NCI-H2196 treated with DMSO at 0.1 percent for 48 hours (cell line): ENCODE data around the gene TESK2.
"Not testable (repeated sequence)": the region's sequence is repeated elsewhere in the genome, so short reads cannot be mapped to it uniquely, and the experiment has no call there.

ENCODE experiments used
- DNase-seq: peaks from one replicate; lab custom pipeline; 2025; ENCODE audit not compliant: unreplicated experiment; lab: John Stamatoyannopoulos, UW

The TESK2 gene

GRCh38 chr1:45510036-45510971 is 19.3 kb upstream of the TESK2 start:
- DNase-seq = no peak

GRCh38 chr1:45508295-45509151 is 17.6 kb upstream of the TESK2 start:
- no peak for DNase-seq

- DNase-seq = no peak
These were observed 16.9 kb upstream of the TESK2 start for GRCh38 chr1:45507893-45508292.

- no peak for DNase-seq
These were observed 16.2 kb upstream of the TESK2 start for GRCh38 chr1:45507195-45507594.

- no peak for DNase-seq
These were observed 12.7 kb upstream of the TESK2 start for GRCh38 chr1:45503462-45504360.

- DNase-seq = no peak
These were observed 10.5 kb upstream of the TESK2 start for GRCh38 chr1:45501505-45501859.

- no peak for DNase-seq
These were observed 8.4 kb upstream of the TESK2 start for GRCh38 chr1:45499415-45499769.

- no peak for DNase-seq
These were observed 7.3 kb upstream of the TESK2 start for GRCh38 chr1:45498279-45498678.

GRCh38 chr1:45493116-45493697 is 2.2 kb upstream of the TESK2 start:
- DNase-seq = peak; percentile 13

- no peak for DNase-seq
These were observed 1.7 kb upstream of the TESK2 start for GRCh38 chr1:45492691-45493090.

GRCh38 chr1:45491487-45492260 is 711 bp upstream of the TESK2 start:
- no peak for DNase-seq

GRCh38 chr1:45490121-45490625 is 790 bp downstream of the TESK2 start:
- no peak for DNase-seq

- DNase-seq = not testable (repeated sequence)
These were observed 1.6 kb downstream of the TESK2 start for GRCh38 chr1:45489379-45489778.

GRCh38 chr1:45488666-45489377 is 2.1 kb downstream of the TESK2 start:
- no peak for DNase-seq

- no peak for DNase-seq
These were observed 5.0 kb downstream of the TESK2 start for GRCh38 chr1:45485949-45486348.

GRCh38 chr1:45479039-45479748 is 11.8 kb downstream of the TESK2 start:
- DNase-seq = no peak

GRCh38 chr1:45478121-45478814 is 12.7 kb downstream of the TESK2 start:
- no peak for DNase-seq

GRCh38 chr1:45477646-45478045 is 13.3 kb downstream of the TESK2 start:
- no peak for DNase-seq
